A673 (cell line): ENCODE measurements around the gene RSRC1. TPM values are rescaled to one million over a fixed set of nuclear protein-coding genes. Genes with fewer than 3 reads are reported as not detected.

ENCODE experiments used
- BruUV-seq: library from RNA; stranded (reverse); fragments of 400-500 nt; replicated peaks from 2 replicates; lab custom pipeline; 2021; lab: Mats Ljungman, UMichigan
- CTCF ChIA-PET: fragments of 300-600 bp; sonication (Branson Sonifier 250); formaldehyde crosslinking; loops from one replicate; lab custom pipeline; 2022; ENCODE audit warnings: antibody characterized with exemption; lab: Charles Lee
- POLR2A ChIA-PET: fragments of 300-600 bp; sonication (Branson Sonifier 250); formaldehyde crosslinking; loops from one replicate; lab custom pipeline; 2022; ENCODE audit warnings: antibody characterized with exemption; ENCODE audit not compliant: low non-redundant PET; lab: Charles Lee
- DNase-seq: peaks from one replicate; pipeline ENCODE4 v3.0.0-alpha.2; 2015; ENCODE audit warnings: low spot score
- H3K27ac ChIP-seq: fragments of 200-600 bp; sonication (generic); 2 replicates; pipeline ENCODE4 v1.5.1; 2016; ENCODE audit warnings: mixed run types, low read depth, mild to moderate bottlenecking, mixed read lengths, antibody characterized with exemption, low read length; ENCODE audit not compliant: poor library complexity, severe bottlenecking
- H3K27me3 ChIP-seq: fragments of 200-600 bp; sonication (generic); replicated peaks from 2 replicates; pipeline ENCODE4 v1.6.1; 2017; ENCODE audit warnings: mixed run types, low read depth, mild to moderate bottlenecking, mixed read lengths, antibody characterized with exemption, low read length; ENCODE audit not compliant: insufficient read depth, poor library complexity
- H3K36me3 ChIP-seq: fragments of 200-600 bp; sonication (generic); 2 replicates; pipeline ENCODE4 v1.6.1; 2016; ENCODE audit warnings: mixed run types, mild to moderate bottlenecking, mixed read lengths, antibody characterized with exemption, low read length; ENCODE audit not compliant: insufficient read depth, poor library complexity, severe bottlenecking
- H3K4me1 ChIP-seq: fragments of 200-600 bp; sonication (generic); 2 replicates; pipeline ENCODE4 v1.6.1; 2017; ENCODE audit warnings: mixed run types, mild to moderate bottlenecking, mixed read lengths, antibody characterized with exemption, low read length; ENCODE audit not compliant: insufficient read depth, poor library complexity, severe bottlenecking
- H3K4me3 ChIP-seq: fragments of 200-600 bp; sonication (generic); 2 replicates; pipeline ENCODE4 v1.5.1; 2016; ENCODE audit warnings: low read depth, mixed run types, mild to moderate bottlenecking, mixed read lengths, low read length; ENCODE audit not compliant: poor library complexity, severe bottlenecking
- H3K9me3 ChIP-seq: fragments of 200-600 bp; sonication (generic); 2 replicates; pipeline ENCODE4 v1.6.1; 2016; ENCODE audit warnings: mixed run types, low read depth, mild to moderate bottlenecking, mixed read lengths, antibody characterized with exemption, low read length; ENCODE audit not compliant: poor library complexity, severe bottlenecking
- EZH2 ChIP-seq: fragments of 200-600 bp; sonication (generic); IDR thresholded peaks from 2 replicates; pipeline ENCODE4 v1.6.1; 2017; ENCODE audit warnings: borderline replicate concordance, low read depth, mild to moderate bottlenecking, mixed read lengths, antibody characterized with exemption, low read length; ENCODE audit not compliant: poor library complexity, severe bottlenecking
- intact Hi-C: fragments of 100-400 bp; cut with micrococcal nuclease; formaldehyde crosslinking; loops from one replicate; pipeline ENCODE4 v1.10.0; 2022; ENCODE audit not compliant: unreplicated experiment
- total RNA-seq: library from RNA; stranded (reverse); gene quantifications from 2 replicates; pipeline ENCODE4 v1.2.3, GENCODE V29; 2021
- TF ChIP-seq, protein P1 (sequence below): fragments of 300-800, 200-600 bp; sonication (generic); conservative IDR thresholded peaks from 2 replicates; pipeline ENCODE4 v1.5.1; 2017; ENCODE audit warnings: low read depth, mild to moderate bottlenecking, antibody characterized with exemption, low read length, moderate library complexity, mixed read lengths

Gene RSRC1
- total RNA-seq, 1 experiment from 2014 or later = 59.4 TPM

DNA sequence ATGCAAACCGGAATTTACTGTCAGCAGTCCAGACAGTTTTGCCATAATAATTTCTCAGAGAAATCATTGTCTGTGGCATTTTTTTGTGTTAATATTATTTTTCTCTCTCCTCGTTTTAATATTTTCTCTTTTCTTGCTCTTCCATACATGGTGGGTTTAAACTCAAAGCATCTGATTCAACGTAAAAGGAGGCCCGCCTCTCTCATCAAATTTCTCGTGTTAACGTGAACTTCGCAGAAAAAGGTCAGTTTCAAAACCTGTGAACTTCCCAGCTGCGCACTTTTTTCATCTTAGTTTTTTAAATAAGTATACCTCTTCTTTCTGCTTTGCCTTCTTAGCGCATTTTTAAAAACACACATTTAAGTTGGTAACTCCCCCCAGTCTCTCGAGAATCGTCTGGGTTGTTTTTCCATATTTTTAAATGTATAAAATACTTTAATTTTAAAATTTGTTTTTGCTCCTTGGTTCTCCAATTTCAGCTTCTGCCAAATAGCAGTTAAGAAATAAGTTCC is 12.8 kb upstream of the RSRC1 start:
- H3K9me3 ChIP-seq = no peaks in the 10 kb centered on the region
- H3K27me3 ChIP-seq = peaks cover 4% of the 10 kb centered on the region
- intact Hi-C loops = loop anchor here (5.0 to 10.0 kb wide), 2 partner anchors 215 to 438 kb away; no protein-coding TSS in a partner anchor

DNA sequence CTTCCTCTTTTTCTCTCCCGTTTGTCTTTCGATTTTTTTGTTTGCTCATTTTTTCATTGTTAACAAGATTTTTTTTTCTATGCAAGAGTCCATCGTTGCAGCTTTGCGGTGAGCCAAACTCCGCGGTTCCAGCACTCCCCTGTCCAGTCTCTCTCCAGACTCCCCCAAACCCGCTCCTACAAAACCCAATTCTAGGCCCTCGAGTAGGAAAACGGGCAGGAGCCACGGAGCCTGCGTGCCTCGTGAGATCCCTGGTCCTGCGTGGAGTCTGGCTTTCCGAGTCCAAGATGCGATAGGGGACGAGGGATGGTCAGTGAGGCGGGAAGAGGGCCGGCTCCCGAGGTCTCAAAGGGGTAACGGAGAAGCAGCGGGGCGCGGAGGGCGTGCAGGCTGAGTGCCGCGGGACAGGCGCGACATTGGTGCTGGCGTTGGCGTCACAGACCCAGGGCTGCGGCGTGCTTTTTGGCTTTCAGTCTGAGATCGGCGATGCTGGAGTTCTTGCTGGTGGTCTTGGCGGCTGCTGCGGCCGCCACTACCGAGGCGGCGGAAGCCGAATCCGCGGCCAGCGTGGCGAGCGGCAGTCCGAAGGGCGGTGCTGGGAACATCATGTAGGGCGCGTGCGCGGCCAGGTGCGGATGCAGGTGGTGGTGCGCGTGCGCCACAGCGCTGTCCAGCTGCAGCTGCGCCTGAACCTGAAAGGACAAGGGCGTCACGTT is 12.1 kb upstream of the RSRC1 start:
- peak; percentile 63 for DNase-seq
- intact Hi-C loops = loop anchor here (5.0 to 10.0 kb wide), 2 partner anchors 215 to 437 kb away; no protein-coding TSS in a partner anchor
- CTCF ChIA-PET = no interaction called here
- BruUV-seq = no TSS peak
- H3K4me3 ChIP-seq = peak overlapping the region; percentile 57
- H3K9me3 ChIP-seq = no peaks in the 10 kb centered on the region
- POLR2A ChIA-PET = no interaction called here
- TF ChIP-seq, protein P1, sequence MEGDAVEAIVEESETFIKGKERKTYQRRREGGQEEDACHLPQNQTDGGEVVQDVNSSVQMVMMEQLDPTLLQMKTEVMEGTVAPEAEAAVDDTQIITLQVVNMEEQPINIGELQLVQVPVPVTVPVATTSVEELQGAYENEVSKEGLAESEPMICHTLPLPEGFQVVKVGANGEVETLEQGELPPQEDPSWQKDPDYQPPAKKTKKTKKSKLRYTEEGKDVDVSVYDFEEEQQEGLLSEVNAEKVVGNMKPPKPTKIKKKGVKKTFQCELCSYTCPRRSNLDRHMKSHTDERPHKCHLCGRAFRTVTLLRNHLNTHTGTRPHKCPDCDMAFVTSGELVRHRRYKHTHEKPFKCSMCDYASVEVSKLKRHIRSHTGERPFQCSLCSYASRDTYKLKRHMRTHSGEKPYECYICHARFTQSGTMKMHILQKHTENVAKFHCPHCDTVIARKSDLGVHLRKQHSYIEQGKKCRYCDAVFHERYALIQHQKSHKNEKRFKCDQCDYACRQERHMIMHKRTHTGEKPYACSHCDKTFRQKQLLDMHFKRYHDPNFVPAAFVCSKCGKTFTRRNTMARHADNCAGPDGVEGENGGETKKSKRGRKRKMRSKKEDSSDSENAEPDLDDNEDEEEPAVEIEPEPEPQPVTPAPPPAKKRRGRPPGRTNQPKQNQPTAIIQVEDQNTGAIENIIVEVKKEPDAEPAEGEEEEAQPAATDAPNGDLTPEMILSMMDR = no peak
- peaks cover 4% of the 10 kb centered on the region for H3K27me3 ChIP-seq
- H3K27ac ChIP-seq = no peak overlapping the region
- no peaks in the 10 kb centered on the region for H3K4me1 ChIP-seq
- no peaks in the 10 kb centered on the region for H3K36me3 ChIP-seq

More for the DNA sequence above, 12.8 kb upstream of the RSRC1 start:
- ChIA-PET CTCF (no interaction called here), POLR2A (no interaction called here)
- TF ChIP-seq EZH2 = no peak
- TF ChIP-seq, protein P1 = no peak
- no peak overlapping the region for H3K27ac ChIP-seq
- BruUV-seq = no TSS peak
- no peaks in the 10 kb centered on the region for H3K36me3 ChIP-seq
- peak overlapping the region; percentile 57 for H3K4me3 ChIP-seq
- DNase-seq = no peak
- H3K4me1 ChIP-seq = no peaks in the 10 kb centered on the region

DNA sequence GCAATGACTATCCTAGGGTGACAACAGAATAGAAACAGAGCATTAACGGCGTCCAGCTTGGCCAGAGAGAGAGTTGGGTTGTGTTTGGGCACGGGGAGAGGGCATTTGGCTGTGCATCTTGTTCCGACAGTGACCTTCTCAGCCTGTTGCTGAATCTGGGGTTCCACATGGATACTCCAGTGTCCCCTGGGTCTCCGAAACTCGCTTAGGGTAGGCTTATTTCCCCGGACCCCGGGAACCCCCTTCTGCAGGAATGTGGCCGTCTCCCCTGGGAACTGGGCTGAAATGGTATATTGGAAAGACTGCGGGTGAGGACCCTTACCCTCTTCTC is 11.6 kb upstream of the RSRC1 start:
- no peak for DNase-seq
- intact Hi-C loops = loop anchor here (5.0 to 10.0 kb wide), 2 partner anchors 214 to 437 kb away; no protein-coding TSS in a partner anchor
- H3K27ac ChIP-seq = no peak overlapping the region
- no peaks in the 10 kb centered on the region for H3K36me3 ChIP-seq
- ChIA-PET POLR2A (no interaction called here), CTCF (no interaction called here)
- H3K27me3 ChIP-seq = peaks cover 4% of the 10 kb centered on the region
- H3K4me1 ChIP-seq = no peaks in the 10 kb centered on the region
- BruUV-seq = no TSS peak
- H3K4me3 ChIP-seq = peak overlapping the region; percentile 57
- TF ChIP-seq, protein P1 = no peak
- no peak for TF ChIP-seq EZH2
- H3K9me3 ChIP-seq = no peaks in the 10 kb centered on the region
